MCF 10A (cell line): ENCODE results near the gene HS6ST3. TPM values are rescaled to one million over a fixed set of nuclear protein-coding genes. Genes with fewer than 3 reads are reported as not detected.

Experiments used
- BruUV-seq: library from RNA; stranded (reverse); fragments of 400-500 nt; replicated peaks from 2 replicates; lab custom pipeline; 2021; lab: Mats Ljungman, UMichigan
- CTCF ChIA-PET: fragments of 300-600 bp; sonication (Branson Sonifier 250); formaldehyde crosslinking; extraction: SDS; loops from one replicate; lab custom pipeline; 2021; ENCODE audit warnings: antibody characterized with exemption, inconsistent platforms; lab: Yijun Ruan, JAX
- POLR2A ChIA-PET: fragments of 300-600, 350-650 bp; sonication (Branson Sonifier 250); formaldehyde crosslinking; extraction: SDS; loops from one replicate; lab custom pipeline; 2020; ENCODE audit warnings: antibody characterized with exemption, inconsistent platforms; lab: Yijun Ruan, JAX
- DNase-seq: peaks from one replicate; pipeline ENCODE4 v3.0.0-alpha.2; 2018; ENCODE audit not compliant: unreplicated experiment
- H3K27ac Mint-ChIP-seq: one replicate; pipeline ENCODE4 v1.8.0; 2022; ENCODE audit warnings: mild to moderate bottlenecking, low read depth, mixed read lengths; ENCODE audit not compliant: unreplicated experiment
- H3K27me3 Mint-ChIP-seq: one replicate; pipeline ENCODE4 v1.8.0; 2022; ENCODE audit warnings: mixed read lengths; ENCODE audit not compliant: insufficient read depth, unreplicated experiment
- H3K36me3 Mint-ChIP-seq: one replicate; pipeline ENCODE4 v1.8.0; 2022; ENCODE audit warnings: mild to moderate bottlenecking, moderate library complexity, mixed read lengths; ENCODE audit not compliant: insufficient read depth, unreplicated experiment
- H3K4me1 Mint-ChIP-seq: one replicate; pipeline ENCODE4 v1.8.0; 2022; ENCODE audit warnings: mixed read lengths; ENCODE audit not compliant: insufficient read depth, unreplicated experiment
- H3K4me3 Mint-ChIP-seq: one replicate; pipeline ENCODE4 v1.8.0; 2022; ENCODE audit warnings: mild to moderate bottlenecking, moderate library complexity, mixed read lengths; ENCODE audit not compliant: unreplicated experiment
- H3K9me3 Mint-ChIP-seq: one replicate; pipeline ENCODE4 v1.8.0; 2022; ENCODE audit warnings: mixed read lengths; ENCODE audit not compliant: unreplicated experiment
- intact Hi-C: fragments of 100-400 bp; cut with micrococcal nuclease; formaldehyde crosslinking; loops from 2 replicates; pipeline ENCODE4 v1.14.1; 2022
- total RNA-seq: library from RNA; stranded (reverse); gene quantifications from 2 replicates; pipeline ENCODE4 v1.2.3, GENCODE V29; 2022
- TF ChIP-seq, protein P1 (sequence below): fragments of 200-600 bp; IDR thresholded peaks from one replicate; pipeline ENCODE4 v1.8.0; 2022; ENCODE audit warnings: antibody characterized with exemption, mild to moderate bottlenecking; ENCODE audit not compliant: unreplicated experiment

Gene HS6ST3
- total RNA-seq, 1 experiment from 2014 or later = 0.09 TPM

DNA sequence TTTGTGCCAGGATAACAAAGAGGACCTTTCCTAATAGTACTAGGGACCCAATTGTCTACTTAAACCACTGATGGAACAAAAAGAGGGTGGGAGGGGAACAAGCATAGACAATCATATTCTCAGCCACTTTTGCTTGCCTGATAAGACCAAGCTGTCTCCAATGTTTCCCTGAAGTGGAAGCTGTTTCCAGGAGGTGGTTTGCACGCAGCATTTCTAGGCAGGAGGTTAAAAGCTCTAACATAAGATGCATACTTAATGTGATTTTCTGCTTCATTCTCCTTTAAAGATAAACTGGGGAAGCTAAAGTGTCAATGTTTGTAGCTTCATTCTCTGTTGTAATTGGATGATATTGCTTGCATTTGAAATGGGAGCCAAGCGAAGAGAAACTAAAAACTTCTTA lies 442.9 kb downstream of the HS6ST3 start:
- ChIA-PET POLR2A (no interaction called here), CTCF (interaction anchor here (0.6 to 0.9 kb wide), 3 partner anchors 12 to 451 kb away, joined by 3 to 8 read pairs (median 3); no protein-coding TSS in a partner anchor)
- Mint-ChIP-seq H3K36me3 (no peaks in the 10 kb centered on the region), H3K27me3 (no peaks in the 10 kb centered on the region), H3K27ac (no peak overlapping the region), H3K9me3 (no peaks in the 10 kb centered on the region), H3K4me3 (no peak overlapping the region), H3K4me1 (no peaks in the 10 kb centered on the region)
- intact Hi-C loops = no loop called here
- DNase-seq = no peak
- TF ChIP-seq, protein P1, sequence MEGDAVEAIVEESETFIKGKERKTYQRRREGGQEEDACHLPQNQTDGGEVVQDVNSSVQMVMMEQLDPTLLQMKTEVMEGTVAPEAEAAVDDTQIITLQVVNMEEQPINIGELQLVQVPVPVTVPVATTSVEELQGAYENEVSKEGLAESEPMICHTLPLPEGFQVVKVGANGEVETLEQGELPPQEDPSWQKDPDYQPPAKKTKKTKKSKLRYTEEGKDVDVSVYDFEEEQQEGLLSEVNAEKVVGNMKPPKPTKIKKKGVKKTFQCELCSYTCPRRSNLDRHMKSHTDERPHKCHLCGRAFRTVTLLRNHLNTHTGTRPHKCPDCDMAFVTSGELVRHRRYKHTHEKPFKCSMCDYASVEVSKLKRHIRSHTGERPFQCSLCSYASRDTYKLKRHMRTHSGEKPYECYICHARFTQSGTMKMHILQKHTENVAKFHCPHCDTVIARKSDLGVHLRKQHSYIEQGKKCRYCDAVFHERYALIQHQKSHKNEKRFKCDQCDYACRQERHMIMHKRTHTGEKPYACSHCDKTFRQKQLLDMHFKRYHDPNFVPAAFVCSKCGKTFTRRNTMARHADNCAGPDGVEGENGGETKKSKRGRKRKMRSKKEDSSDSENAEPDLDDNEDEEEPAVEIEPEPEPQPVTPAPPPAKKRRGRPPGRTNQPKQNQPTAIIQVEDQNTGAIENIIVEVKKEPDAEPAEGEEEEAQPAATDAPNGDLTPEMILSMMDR = no peak
- BruUV-seq = no TSS peak

DNA sequence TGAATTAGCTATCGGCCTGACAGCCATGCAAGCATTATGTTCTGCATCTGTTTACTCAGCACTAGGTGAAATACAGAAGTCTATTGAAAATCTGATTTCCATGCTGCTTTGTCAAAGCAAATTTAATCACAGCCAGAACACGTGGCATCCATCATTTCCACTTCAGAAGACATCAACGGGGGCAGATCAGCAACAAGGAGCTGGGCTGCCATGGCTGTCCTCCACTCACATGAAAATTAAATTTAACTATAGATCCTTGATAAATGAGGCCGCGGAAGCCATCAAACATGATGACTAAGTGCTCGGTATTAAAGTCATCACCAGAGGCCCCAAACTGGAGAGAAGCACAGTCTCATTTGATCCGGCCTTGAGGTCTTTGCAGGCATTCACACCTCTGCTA lies 443.5 kb downstream of the HS6ST3 start:
- no peak for DNase-seq
- Mint-ChIP-seq H3K4me1 (no peaks in the 10 kb centered on the region), H3K4me3 (no peak overlapping the region), H3K27me3 (no peaks in the 10 kb centered on the region), H3K36me3 (no peaks in the 10 kb centered on the region), H3K27ac (no peak overlapping the region), H3K9me3 (no peaks in the 10 kb centered on the region)
- no TSS peak for BruUV-seq
- TF ChIP-seq, protein P1 = no peak
- POLR2A ChIA-PET = no interaction called here
- CTCF ChIA-PET = interaction anchor here (0.5 to 0.9 kb wide), 5 partner anchors 13 to 450 kb away, joined by 3 to 8 read pairs (median 3); no protein-coding TSS in a partner anchor
- intact Hi-C loops = no loop called here

DNA sequence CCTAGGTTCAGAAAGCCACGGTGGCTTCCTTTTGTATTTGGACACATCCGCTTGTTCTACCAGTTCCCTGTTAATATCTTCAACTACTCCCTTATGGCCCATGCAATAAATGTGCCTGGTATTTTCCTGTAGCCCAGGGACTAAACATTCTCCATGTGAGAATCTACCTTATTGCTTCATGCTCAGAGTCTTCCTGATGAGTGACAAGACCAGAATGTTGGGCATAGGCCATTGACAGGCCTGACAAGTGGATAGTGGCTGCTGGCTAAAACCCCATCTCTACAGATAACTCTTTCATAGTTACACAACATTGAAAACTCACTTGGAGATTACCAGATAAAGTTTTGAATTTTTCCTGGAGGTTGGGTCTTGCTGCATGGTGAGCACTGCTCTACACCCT lies 449.9 kb downstream of the HS6ST3 start:
- CTCF ChIA-PET = no interaction called here
- Mint-ChIP-seq H3K27me3 (no peaks in the 10 kb centered on the region), H3K4me1 (no peaks in the 10 kb centered on the region), H3K36me3 (no peaks in the 10 kb centered on the region), H3K27ac (no peak overlapping the region), H3K9me3 (no peaks in the 10 kb centered on the region), H3K4me3 (no peak overlapping the region)
- DNase-seq = no peak
- BruUV-seq = no TSS peak
- intact Hi-C loops = no loop called here
- POLR2A ChIA-PET = no interaction called here
- TF ChIP-seq, protein P1 = no peak

DNA sequence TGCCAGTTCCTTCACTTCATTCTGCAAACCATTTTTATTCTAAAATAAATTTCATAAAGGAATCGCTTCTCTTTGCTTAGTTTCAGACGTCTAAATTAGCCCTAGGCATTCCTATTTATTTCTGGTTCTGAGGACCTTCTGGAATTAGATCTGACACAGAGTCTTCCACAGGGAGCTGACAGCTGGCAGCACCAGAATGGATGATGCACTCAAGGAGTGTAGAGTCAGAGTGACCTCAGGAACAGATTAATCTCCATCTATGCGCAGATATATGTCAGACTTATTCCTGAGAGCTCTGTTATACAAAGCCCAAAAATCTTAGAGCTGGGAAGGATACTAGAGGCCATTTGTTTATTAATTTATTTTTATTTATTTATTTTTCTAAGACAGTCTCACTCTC lies 450.8 kb downstream of the HS6ST3 start:
- no peaks in the 10 kb centered on the region for H3K9me3 Mint-ChIP-seq
- CTCF ChIA-PET = no interaction called here

More for the DNA sequence above, 450.8 kb downstream of the HS6ST3 start:
- H3K27ac Mint-ChIP-seq = no peak overlapping the region
- H3K36me3 Mint-ChIP-seq = no peaks in the 10 kb centered on the region
- intact Hi-C loops = no loop called here
- TF ChIP-seq, protein P1 = no peak
- no peak overlapping the region for H3K4me3 Mint-ChIP-seq
- BruUV-seq = no TSS peak
- DNase-seq = no peak
- H3K4me1 Mint-ChIP-seq = no peaks in the 10 kb centered on the region
- POLR2A ChIA-PET = no interaction called here
- H3K27me3 Mint-ChIP-seq = no peaks in the 10 kb centered on the region
